KG1 (cell line): ENCODE results near the gene DOCK9.

Source experiments
- DNase-seq: peaks from one replicate; lab custom pipeline; 2025; lab: John Stamatoyannopoulos, UW

DOCK9 gene

GRCh38 chr13:98977568-98978265, at the start of gene DOCK9:
DOCK9 (minus strand) TSS chr13:98978064; CDS start chr13:98977909, 155 bp downstream.
- DNase-seq, result no peak

GRCh38 chr13:99027260-99027659, 49.4 kb upstream of the DOCK9 start:
- no peak for DNase-seq

- no peak for DNase-seq
Observed at GRCh38 chr13:99022941-99023340, 45.1 kb upstream of the DOCK9 start.

- DNase-seq, result no peak
Observed at GRCh38 chr13:99018418-99019180, 40.7 kb upstream of the DOCK9 start.

- DNase-seq, result no peak
Observed at GRCh38 chr13:99015606-99016490, 38.0 kb upstream of the DOCK9 start.

GRCh38 chr13:99014522-99014921, 36.7 kb upstream of the DOCK9 start:
- DNase-seq, result no peak

DNA sequence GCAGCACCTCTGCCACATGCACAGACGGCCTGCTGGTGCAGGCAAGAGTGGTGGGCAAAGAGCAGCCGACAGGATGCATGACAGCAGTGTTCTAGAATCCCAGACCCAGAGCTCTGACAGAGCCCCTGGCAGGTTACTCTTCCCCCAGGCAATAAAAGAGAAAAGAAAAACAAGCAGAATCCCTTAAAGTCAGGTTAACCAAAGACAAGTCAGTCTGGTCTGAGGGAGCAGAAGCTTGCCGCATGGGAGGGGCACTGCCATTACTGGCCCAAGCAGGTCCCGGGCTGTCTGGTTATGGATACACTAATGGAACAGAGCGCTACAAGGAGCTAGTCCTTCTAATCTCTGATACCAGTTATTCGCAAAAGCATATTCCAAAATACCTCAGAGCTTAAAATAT, 36.1 kb upstream of the DOCK9 start:
- DNase-seq, result no peak

DNA sequence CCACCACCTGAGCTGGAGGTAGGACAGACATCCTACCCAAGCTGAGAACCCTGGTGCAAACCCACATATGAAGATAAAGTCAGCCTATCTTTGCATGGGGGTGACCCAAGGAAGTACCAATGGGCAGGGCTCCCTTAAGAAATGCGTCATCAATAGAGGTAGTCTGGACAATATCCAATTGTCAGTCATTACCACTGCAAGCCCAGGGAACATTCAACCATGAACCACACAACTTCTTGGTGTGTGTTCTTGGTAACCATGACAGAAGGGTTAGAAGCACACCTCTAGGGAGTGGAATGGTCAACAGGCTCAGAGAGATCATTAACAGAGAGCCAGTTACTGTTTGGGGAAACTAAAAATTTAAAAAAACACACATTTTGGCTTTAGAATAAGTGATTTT, 34.7 kb upstream of the DOCK9 start:
- DNase-seq, result no peak

- no peak for DNase-seq
Observed at GRCh38 chr13:99009987-99010551, 32.2 kb upstream of the DOCK9 start.

DNA sequence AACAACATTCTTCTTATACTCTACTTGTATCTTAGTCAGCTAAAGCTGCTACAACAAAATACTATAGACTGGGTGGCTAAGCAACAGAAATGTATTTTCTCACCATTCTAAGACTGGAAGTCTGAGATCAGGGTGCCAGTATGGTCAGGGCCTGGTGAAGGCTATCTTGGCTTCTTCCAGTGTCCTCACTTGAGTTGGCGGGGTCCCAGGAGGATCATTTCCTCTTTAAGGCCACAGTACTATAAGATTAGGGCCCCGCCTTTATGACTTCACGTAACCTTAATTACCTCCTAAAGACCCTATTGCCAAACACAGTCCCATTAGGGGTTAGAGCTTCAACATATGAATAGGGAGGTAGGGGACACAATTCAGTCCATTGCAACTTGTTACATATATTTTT, 30.7 kb upstream of the DOCK9 start:
- DNase-seq, result no peak

DNA sequence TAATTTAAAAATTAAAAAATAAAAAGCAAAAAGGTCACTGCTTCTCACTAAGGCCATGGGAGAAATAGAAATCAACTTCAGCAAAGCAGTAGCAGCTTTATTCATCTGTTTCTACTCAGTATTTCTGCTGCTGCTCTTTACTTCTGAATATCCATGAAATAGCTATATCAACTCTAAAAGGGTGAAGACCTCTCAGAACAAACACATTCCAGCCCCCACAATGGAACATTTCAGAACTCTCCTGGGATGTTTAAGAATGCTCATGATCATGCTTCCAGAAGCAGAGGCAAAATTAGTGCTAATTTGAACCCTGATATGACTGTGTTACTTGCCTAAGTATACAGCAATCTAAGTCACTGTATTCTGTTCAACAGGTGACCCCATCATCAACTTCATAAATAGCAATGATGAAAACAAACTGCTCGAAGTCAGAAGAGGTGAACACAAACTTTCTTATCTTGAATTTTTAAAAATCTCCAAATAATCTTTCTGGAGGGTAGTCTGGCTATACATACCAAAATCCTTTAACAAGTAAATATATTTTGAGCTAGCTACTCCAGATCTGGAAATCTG, 29.6 kb upstream of the DOCK9 start:
- no peak for DNase-seq

DNA sequence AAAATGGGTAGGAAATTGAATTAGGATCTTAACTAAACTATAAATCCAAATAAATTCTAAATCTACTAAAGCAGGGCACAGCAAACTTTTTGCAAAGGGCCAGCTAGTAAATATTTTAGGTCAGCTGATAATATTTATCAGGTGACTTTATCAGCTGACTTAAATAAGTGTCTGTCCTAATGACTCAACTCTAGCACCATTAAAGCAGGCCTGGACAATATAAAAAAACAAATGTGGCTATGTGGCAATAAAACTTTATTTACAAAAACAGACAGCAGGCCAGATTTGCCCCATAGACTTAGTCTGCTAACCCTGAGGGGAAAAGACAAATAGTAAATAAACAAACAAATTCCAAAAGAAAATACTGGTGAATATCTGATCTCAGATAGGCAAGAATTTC, 27.7 kb upstream of the DOCK9 start:
- no peak for DNase-seq

DNA sequence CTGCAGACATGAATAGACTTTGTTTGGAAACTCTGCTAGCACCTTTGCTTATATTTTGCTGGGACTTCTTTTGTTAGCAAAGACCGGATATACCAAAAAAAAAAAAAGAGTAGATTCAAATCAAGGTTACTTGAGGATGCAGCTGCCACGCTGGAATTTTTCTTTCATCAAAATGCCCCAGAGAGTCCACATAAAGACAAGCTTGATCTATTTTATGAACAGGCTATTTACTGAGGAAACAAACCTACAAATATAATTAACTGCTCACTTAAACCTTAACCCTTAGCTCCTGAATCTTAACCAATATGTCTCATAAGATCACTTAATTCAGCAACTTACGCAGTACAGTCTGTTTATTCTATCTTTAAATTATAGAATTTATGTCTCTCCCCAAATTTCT, 27.1 kb upstream of the DOCK9 start:
- DNase-seq, result no peak

- DNase-seq, result no peak
Observed at GRCh38 chr13:99003851-99004471, 26.1 kb upstream of the DOCK9 start.

DNA sequence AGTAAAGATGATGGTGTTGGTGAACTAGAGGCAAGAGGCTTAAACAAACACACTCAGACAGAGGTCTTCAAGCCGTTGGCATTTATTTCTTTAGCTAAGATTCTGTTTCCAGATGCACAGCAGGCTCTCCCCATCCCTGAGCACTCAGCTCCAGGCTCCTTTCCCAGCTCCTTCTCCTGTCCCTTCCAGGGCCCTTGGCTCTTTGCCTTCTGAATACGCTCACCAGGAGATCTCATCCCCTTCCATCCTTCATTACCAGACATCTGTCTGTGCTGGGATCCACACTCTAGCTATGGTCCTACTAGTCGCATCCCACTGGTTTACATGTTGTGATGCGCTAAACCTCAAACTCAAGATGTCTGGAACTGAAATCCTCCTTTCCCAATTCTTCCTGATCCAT, 25.3 kb upstream of the DOCK9 start:
- no peak for DNase-seq

DNA sequence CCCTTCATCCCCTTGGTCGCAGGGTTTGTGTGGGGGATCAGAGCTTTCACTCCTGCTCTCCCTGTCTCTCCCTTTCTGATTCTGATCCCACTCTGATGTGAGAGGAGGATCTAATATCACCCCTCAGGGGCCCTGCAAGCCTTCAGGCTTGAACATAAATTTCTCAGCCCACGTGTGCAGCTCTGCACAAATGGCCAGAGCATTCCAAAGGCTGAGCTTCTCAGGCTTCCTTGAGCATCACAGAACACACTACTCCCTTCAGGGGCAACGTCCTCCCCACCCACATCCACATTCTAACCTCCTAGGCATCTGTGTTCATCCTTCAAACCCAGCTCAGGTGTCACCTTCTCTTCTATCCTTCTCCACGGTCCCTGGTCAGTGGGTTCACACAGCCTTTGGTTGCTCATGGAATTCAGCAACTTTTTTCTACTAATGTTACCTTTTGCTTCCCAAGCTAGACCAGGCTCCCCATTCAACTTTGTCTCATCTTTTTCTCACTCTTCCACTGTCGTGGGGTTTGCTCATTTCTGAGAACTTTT, 24.4 kb upstream of the DOCK9 start:
- no peak for DNase-seq

DNA sequence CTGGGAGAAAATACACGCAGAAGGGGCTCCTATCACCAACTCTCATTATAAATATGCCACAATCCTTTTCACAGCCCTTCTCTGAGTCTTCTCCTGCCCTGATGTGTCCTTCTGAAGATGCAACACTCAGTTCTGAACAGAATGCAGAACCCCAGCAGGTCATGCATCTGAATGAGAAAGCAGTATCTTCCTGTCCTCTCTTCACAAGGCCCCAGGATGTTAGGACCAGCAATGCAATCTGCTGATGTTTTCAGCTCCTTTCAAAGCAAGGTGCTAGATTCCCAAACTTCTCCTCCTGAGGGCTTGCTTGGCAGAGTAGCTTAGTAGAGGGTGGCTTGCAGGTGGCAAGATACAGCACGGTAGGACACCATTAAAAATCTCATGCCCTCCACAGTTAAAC, 22.3 kb upstream of the DOCK9 start:
- no peak for DNase-seq

DNA sequence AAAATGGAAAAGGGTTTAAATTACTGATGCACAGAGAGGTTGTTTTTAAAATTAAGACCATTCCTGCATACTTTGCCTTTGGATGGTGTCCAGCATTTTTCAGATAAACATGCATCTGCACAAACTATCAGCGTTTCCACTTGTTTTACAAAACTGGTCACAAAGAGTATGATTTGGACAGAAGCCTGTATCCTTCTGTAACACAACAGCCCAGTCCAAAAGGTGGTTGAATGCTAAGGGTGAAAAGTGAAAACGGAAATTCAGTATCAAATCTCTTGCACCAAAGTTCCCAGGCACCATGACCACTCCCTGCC, 21.7 kb upstream of the DOCK9 start:
- DNase-seq, result no peak

DNA sequence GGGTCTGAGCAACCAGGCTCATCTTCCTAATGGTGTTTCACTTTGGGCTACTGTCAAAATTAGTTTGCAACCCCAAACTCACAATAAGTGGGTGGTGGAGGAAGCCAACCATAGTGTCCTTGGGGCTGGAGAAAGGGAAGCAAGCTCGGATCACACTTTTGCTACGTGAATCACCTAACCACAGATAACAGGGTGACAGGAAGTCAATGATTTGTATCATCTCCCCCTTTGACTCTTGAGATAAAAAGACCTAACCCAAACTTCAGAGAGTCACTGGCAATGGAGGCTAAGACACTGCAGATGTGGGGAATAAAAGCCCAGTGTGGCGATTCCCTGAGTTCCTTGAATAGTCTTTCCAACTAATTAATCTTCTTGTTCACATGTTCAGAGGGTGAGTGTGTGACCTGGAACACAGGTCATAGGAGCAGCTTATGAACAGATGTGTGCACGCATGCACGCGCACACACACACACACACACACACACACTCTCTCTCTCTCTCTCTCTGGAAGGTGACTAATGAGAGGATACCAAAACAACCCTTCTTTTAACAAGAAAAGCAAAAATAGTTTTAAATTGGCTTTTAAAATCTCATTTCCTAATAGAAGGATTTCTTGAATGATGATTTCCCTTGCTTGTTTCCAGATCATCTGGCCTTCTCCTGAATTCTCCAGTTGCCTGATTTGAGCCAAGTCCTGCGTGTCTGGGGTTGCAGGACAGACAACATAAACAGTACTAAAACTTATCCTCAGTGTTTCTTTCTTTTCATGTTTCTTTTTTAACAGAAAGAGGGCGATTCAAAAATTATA, 21.2 kb upstream of the DOCK9 start:
- no peak for DNase-seq
